Psoas muscle (tissue), 8 donors: ENCODE results near the gene PGAP6. TPM values are rescaled to one million over a fixed set of nuclear protein-coding genes. Genes with fewer than 3 reads are reported as not detected.
"Not testable (repeated sequence)": the region's sequence is repeated elsewhere in the genome, so short reads cannot be mapped to it uniquely, and the experiment has no call there.

ENCODE experiments used
- ATAC-seq, 4 donors: fragments of 200-7000 bp; cut with Tn5 transposase; one replicate each; pipeline ENCODE4 v1.9.1; 2020; ENCODE audit warnings: moderate library complexity in 3 of 4, mild to moderate bottlenecking in 2 of 4
- DNase-seq, 2 donors: peaks; one replicate each; pipeline ENCODE4 v3.0.0-alpha.2; 2020
- H3K27ac ChIP-seq: fragments of 200-600 bp; one replicate; pipeline ENCODE4 v1.8.0; 2022
- H3K27me3 ChIP-seq, 3 donors: fragments of 200-600 bp in 1 of 3; one replicate each; pipeline versions ENCODE4 v1.6.1 to v1.8.0; 2013 to 2022; ENCODE audit warnings: low read length in 2 of 3, mild to moderate bottlenecking in 2 of 3, moderate library complexity in 1 of 3; ENCODE audit not compliant: insufficient read depth in 3 of 3
- H3K36me3 ChIP-seq, 2 donors: fragments of 200-600 bp in 1 of 2; one replicate each; pipeline versions ENCODE4 v1.6.1 to v1.8.0; 2013 to 2022; ENCODE audit warnings: low read depth in 1 of 2, mild to moderate bottlenecking in 1 of 2, moderate library complexity in 1 of 2; ENCODE audit not compliant: insufficient read depth in 1 of 2
- H3K4me1 ChIP-seq: fragments of 200-600 bp; one replicate; pipeline ENCODE4 v1.8.0; 2022
- H3K4me3 ChIP-seq: fragments of 200-600 bp; one replicate; pipeline ENCODE4 v1.8.0; 2022; ENCODE audit warnings: mild to moderate bottlenecking
- H3K9me3 ChIP-seq: fragments of 200-600 bp; one replicate; pipeline ENCODE4 v1.8.0; 2022
- CTCF ChIP-seq: fragments of 200-600 bp; IDR thresholded peaks from one replicate; pipeline ENCODE4 v1.8.0; 2022; ENCODE audit warnings: antibody characterized with exemption
- WGBS, 3 donors: extraction: QIAGEN DNeasy Blood & Tissue Kit; methylation state at CpG; one replicate each; pipeline versions ENCODE4 v1.1.6 to v1.1.7; 2013; 5-methylcytosine and 5-hydroxymethylcytosine counted together
- intact Hi-C, 2 donors: fragments of 100-400 bp; cut with DNase I; formaldehyde crosslinking; loops; one replicate each; pipeline versions ENCODE4 v1.11.0 to v1.14.2; 2022
- polyA plus RNA-seq, 3 donors: library from polyadenylated mRNA; stranded (reverse); fragments of 200-250 nt; gene quantifications; one replicate each; pipeline ENCODE4 v1.2.3, GENCODE V29; 2013
- total RNA-seq, 4 donors: library from RNA; stranded (reverse); fragmentation: NEBNext Ultra II Directional in 2 of 4; extraction: Animal tissue kit (Norgen Biotek cat#: 25700) in 2 of 4; gene quantifications; one replicate each; pipeline versions ENCODE4 v1.2.1 to v1.2.4, GENCODE V29; 2021 to 2023
- donor health status: healthy with polysubstance abuse.
- donor health status: DM: no; HTN: no; CAD: no; lungs with moderate emphysema.
- donor health status: Bipolar disorder and iron deficiency.
- donor health status: healthy.
- donor health status: DM: yes; HTN: yes; CAD: no.
- donor health status: DM: no; HTN: no; CAD: no.
- donor health status: DM: no; HTN: no; CAD: no.
- donor health status: DM: yes; HTN: yes; CAD: no.

Gene PGAP6
- total and polyA plus RNA-seq, 7 donors: 26.0 to 46.9 (median 33.8) TPM

- TF ChIP-seq CTCF: no peak
- ATAC-seq: peak; percentile 79 to 85 (median 80)
Measured at GRCh38 chr16:424033-424622, 42.4 kb upstream of the PGAP6 start.

GRCh38 chr16:422179-422578, 40.4 kb upstream of the PGAP6 start:
- 92 to 95% (median 94%) methylated on average over 13 of the region's 13 CpGs for WGBS, 3 donors
- not testable (repeated sequence) for H3K27me3 ChIP-seq, H3K9me3 ChIP-seq, DNase-seq, H3K27ac ChIP-seq, ATAC-seq, H3K4me3 ChIP-seq, H3K36me3 ChIP-seq
- H3K4me1 ChIP-seq: peaks cover 18% of the 10 kb centered on the region
- intact Hi-C loops: loop anchor here in 1 of 2 donors (5.0 kb wide), 1 partner anchor 105 kb away; the partner anchor contains the start of gene CAPN15

More at GRCh38 chr16:424033-424622, 42.4 kb upstream of the PGAP6 start:
- H3K4me1 ChIP-seq: peaks cover 38% of the 10 kb centered on the region
- no peaks in the 10 kb centered on the region for H3K27me3 ChIP-seq
- WGBS, 3 donors: 14 to 23% (median 18%) methylated on average over 20 of the region's 20 CpGs
- H3K4me3 ChIP-seq: peak overlapping the region; percentile 89
- H3K36me3 ChIP-seq: peaks cover 0 to 12% of the 10 kb centered on the region in 2 donors
- peak overlapping the region; percentile 96 for H3K27ac ChIP-seq
- intact Hi-C loops: loop anchor here in 1 of 2 donors (2.0 to 5.0 kb wide), 2 partner anchors 21 to 103 kb away; partner anchors contain the start of gene CAPN15
- no peaks in the 10 kb centered on the region for H3K9me3 ChIP-seq
- DNase-seq: peak; percentile 65 to 89

GRCh38 chr16:415170-415498, 33.4 kb upstream of the PGAP6 start:
- H3K4me1 ChIP-seq, ATAC-seq, H3K9me3 ChIP-seq, H3K27ac ChIP-seq, intact Hi-C loops, H3K27me3 ChIP-seq, DNase-seq, H3K4me3 ChIP-seq: not testable (repeated sequence)
- WGBS, 3 donors: 95 to 100% (median 96%) methylated on average over 3 of the region's 3 CpGs
- peaks cover 0 to 18% of the 10 kb centered on the region in 2 donors for H3K36me3 ChIP-seq

GRCh38 chr16:414395-415169, 32.8 kb upstream of the PGAP6 start:
- Histone ChIP-seq H3K36me3 (peaks cover 0 to 22% of the 10 kb centered on the region in 2 donors), H3K4me3 (no peak overlapping the region), H3K4me1 (no peaks in the 10 kb centered on the region), H3K9me3 (no peaks in the 10 kb centered on the region), H3K27me3 (no peaks in the 10 kb centered on the region), H3K27ac (no peak overlapping the region)
- DNase-seq (no peak), ATAC-seq (no peak)
- TF ChIP-seq CTCF: no peak
- intact Hi-C loops: no loop called here
- 88 to 91% (median 88%) methylated on average over 18 to 21 of the region's 21 CpGs for WGBS, 3 donors

- ATAC-seq (no peak), DNase-seq (no peak)
- Histone ChIP-seq H3K9me3 (no peaks in the 10 kb centered on the region), H3K4me3 (no peak overlapping the region), H3K27ac (no peak overlapping the region), H3K27me3 (no peaks in the 10 kb centered on the region), H3K36me3 (peaks cover 0 to 27% of the 10 kb centered on the region in 2 donors), H3K4me1 (no peaks in the 10 kb centered on the region)
- 90 to 95% (median 93%) methylated on average over 26 of the region's 26 CpGs for WGBS, 3 donors
- no peak for TF ChIP-seq CTCF
- intact Hi-C loops: no loop called here
Measured at GRCh38 chr16:411576-412265, 29.9 kb upstream of the PGAP6 start.
